HG03460 (cell line): Measurements from ENCODE around the gene NEU2.

Experiments used
- ATAC-seq: cut with Tn5 transposase; IDR thresholded peaks from one replicate; pipeline ENCODE4 v1.9.1; 2021; ENCODE audit not compliant: unreplicated experiment

The NEU2 gene

DNA sequence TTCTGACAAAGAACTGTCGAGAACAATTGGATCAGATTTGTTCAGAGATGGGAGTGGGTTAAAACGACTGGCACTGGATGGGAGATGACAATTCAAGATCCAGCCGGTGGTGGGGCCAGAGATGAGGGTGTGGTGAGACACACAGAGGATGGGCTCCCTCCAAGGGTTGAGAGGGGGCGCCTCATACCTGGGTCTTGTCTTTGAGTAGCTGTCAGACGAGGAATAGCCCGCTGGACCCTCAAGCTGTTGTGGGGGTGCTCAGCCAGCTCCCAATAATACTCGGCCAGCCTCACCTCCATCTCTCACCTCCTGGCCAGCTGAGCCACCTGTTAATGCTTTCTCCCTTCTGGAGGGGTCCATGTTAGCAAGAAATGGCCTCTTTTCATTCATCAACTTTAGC is 41.6 kb downstream of the NEU2 start:
- no peak for ATAC-seq

DNA sequence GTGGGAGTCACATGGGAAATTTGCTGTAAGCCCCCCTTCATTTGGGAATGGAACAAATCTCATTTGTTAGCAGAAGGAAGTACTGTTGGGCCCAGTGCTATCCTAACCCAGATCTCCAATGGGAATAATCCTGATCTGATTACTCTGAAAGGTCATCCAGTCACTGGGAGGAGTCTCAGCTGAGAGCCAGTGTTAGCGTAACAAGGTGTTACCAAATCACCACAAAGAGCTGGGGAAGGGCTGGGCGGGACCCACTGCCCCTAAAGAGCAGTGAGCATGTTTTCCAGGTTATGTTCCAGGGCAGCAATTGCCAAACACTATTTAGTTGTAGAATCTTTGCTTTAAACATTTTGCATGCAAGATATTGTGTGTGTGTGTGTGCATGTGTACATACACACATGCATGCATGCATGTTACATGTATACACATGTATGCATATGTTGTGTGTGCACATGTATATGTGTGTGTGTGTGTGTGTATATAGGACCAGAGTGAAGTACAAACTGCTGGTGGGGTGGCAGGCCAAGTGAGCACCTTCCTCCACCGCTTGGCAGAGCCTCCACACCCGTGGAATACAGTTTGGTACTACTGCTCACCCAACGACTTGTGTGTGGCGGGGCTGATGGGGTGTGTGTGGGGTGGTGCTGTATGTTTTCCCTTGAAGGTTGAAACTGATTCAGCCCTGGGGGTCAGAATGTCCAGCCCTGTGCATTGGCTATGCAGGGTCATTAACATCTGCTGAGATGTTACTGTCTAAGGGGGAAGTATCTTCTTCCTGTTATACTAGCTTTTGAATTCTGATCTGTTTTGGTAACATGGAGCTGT is 42.9 kb downstream of the NEU2 start:
- ATAC-seq = peak; percentile 24

DNA sequence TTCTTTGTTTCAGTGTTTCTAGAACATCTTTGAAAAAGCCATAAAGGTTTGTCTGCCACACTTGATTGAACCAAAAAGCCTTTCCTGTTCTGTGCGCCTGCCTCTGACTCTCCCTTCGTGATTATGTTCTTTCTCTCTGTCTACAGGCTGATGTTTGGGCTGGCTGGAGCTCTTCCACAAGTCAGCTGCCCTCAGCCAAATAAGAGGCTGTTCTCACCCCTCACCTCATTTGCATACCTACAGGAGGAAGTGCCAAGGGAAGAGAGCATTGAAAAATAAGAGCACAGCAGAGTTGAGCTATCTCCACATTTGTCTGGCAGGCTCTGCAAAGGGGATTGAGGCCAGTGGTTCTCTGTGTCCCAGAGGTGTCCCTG is 43.5 kb downstream of the NEU2 start:
- peak; percentile 60 for ATAC-seq

DNA sequence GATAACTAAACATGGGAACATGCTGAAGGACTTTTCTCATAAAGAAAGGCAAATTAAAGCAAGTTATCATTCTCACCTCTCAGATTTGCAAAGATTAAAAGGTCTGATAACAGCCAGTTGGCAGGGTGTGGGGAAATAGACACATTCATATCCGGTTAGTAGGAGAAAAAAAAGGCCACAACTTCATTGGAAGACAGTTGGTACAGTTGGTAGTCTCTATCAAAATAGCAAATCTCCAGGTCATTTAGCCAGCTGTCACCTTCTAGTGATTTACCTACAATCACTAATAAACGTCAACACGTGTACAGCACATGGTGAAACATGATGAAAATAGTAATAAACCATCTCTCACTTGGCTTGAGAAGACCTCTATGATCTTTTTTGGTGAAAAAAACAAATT is 44.3 kb downstream of the NEU2 start:
- ATAC-seq = no peak

DNA sequence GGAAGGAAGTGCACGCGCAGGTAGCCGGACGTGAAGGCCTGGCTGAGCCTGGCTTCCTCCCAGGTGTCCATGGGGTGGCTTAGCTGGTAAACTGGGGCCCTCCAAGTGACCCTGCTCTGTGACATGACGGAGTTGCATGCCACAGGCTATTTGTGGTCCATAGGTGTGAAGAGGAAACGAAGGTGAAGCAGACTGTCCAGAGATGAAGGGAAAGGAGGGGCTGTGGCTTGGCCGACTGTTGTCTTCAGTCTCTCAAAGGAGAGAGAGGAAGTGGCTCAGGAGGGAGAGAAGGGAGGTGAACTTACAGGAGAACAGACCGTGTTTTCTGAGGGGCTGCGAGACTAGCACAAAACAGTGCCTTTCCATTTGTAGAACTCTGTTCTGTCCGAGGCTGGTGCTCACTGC is 47.0 kb downstream of the NEU2 start:
- peak; percentile 34 for ATAC-seq

DNA sequence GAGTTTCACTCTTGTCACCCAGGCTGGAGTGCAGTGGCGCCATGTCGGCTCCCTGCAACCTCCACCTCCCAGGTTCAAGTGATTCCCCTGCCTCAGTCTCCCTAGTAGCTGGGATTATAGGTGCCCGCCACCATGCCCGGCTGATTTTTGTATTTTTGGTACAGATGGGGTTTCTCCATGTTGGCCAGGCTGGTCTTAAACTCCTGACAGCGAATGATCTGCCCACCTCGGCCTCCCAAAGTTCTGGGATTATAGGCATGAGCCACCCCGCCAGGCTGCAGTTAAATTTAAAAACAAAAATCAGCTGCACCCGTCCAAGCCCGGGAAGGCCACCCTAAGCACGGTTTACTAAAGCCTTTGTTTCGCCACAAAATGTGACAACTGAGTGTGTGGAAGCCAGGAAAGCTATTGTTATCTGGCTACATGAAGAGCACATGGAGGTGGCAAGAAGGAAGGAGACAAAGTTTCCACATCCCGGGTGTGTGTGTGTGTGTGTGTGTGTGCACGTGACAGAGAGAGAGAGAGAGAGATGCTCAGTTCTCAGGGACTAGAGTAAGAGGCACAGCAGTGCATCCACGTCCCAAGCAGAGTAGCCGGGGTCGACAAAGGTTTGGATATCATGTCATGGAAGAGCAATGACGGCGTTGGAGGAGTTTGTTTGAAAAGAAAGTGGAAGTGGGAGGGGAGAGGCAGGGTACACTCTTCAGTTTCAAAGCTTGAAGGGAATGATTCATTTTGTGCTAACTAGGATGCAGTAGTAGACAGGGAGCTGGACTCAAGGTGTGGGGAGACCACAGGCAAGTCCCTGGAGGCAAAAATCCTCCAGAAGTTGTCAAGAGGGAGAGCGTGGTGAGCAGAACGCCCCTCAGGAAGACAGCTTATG is 47.7 kb downstream of the NEU2 start:
- no peak for ATAC-seq

DNA sequence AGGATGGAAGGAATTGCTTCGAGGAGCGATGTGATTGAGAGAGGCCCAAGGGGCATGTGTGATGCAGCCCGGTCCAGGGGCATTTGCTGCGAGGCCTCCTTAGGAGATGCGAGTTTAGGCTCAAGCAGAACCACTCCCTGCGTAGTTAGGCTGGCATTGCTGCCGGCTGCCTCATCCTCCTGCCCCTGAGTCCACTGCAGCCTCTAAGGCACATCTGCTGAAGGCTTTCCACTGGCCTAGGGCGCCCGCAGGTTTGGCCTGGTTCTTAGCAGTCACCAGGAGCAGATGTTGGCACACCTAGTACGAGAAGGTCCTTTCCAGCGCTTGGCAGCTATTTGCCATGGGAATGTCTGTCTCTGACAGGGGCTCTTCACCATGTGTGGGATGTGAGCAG is 48.4 kb downstream of the NEU2 start:
- ATAC-seq = no peak

DNA sequence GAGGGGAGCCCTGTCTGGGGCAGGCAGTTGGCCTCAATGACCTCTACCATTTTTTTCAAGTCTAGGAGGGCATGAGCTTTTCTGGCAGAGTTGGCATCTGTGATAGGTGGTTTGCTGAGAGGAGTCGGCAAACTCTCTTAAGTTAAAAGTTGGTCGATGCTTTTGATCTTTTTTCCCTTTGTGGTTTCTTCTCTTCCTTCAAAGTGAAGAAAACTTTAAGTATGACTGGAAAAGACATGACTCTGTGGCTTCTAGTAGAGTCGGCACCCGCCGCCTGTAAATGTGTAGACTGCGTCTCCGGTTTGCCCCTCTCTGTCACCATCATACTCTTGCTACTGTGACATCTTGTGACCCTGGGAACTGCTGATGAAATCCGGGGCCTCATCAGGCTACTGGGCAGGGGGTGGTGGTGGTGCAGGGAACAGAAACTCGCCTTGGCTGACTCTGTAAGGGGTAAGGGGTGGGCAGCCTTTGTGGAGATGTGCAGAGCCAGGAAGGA is 48.8 kb downstream of the NEU2 start:
- ATAC-seq = no peak

DNA sequence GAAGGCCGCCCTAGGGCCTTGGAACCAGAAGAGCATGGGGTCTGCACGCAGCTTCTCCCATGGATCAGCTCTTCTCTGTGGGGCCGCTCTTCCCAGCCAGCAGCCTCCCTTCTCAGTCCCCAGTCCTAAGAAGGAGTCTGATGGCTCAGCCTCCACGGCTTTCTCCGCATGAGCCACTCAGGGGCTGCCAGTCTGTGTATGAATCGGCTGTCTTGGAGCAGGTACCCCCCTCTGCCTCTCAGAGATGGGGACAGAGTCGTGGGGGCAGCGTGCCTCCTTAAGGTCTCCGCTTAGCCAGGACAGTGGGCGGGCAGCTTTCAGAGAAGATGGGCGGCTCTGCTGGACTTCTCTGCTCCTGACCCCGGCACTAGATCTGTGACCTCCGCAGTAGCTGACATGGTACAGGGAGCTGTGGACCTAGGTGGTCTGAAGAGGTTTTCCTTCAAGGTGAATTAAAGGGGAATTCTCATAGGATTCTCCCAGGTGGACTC is 49.3 kb downstream of the NEU2 start:
- no peak for ATAC-seq

DNA sequence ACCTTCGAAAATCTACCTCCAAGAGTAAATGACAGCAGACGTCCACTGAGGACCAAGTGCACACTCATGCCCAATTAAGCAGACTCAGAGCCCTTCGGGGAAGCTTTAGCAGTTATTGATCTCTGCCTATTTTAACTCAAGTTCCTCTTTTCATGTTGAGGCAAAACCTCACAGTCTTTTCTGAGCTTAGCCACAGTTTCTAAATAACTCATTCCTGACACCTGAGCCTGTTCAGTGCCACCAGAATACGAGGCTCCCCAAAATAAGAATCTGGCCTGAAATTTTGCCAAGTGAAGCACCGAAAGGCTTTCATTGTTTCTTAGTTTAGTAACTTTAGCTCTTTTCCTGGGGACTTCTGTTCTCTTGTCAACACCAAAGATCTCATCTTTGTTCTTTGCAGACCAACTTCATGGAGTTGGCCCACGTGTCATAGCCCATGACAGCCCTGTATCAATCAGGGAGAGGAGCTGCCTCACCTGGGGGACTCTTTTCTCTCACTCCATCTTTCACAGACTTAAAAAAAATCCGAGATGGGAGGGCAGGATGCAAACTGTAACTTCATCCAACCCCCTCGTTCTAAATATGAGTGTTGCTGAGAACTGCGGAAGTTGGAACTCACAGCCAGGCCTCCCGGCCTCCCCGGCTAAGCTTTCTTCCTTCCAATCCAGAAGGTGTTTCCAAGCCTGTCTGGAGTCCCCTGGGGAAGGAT is 49.9 kb downstream of the NEU2 start:
- peak; percentile 42 for ATAC-seq

DNA sequence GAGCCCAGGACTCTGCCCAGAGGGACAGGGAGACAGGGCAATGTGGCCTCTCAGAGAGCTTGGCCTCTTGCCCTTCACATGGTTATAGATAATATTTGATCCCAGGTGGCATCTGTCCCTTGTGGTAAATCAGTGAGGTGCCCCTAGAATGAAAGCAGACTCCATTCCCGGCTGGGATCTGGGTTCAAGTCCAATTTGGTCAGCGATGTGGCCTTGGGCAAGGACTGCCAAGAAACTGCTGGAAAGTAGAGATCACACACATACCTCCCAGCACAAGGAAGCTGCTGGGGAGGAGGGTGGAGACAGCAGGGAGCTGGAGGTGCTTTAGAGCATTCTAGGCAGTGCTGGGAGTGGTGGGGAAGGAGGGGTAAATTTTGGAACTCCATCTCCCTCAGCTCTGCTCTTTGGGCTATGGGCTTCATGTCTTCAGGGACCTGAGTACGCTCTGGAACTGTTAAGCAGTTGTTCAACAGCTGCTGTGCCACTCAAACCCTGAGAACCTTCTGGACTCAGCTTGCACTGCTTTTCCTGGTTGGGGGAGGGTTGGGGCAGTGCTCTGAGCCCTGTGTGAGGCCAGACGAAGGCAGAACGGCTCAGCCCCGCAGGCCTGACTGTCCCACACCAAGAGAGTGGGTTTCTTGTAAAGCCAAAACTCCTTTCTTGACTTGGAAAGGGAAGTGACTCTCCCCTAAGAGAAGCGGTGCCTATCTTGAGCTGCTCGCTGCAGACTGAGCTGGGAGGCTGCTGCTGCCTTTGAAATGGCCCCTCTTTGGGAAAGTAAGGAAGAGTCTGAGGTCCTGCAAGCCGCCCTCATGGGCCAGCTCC is 50.7 kb downstream of the NEU2 start:
- ATAC-seq = no peak

DNA sequence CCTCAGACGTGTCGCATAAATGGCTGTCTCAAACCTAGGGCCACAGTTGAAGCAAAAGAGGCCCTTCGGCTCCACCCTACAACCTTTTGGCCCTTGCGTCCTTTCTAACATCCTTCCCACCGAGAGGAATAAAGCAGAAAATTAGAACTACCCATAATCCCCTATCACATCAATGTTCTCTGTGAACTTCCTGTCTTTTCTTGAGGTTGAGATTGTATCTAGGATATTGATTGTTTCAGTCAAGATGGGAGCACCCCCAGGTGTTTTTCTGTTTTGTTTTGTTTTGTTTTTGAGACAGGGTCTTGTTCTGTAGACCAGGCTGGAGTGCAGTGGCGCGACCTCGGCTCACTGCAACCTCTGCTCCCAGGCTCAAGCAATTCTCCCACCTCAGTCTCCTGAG is 51.3 kb downstream of the NEU2 start:
- no peak for ATAC-seq

DNA sequence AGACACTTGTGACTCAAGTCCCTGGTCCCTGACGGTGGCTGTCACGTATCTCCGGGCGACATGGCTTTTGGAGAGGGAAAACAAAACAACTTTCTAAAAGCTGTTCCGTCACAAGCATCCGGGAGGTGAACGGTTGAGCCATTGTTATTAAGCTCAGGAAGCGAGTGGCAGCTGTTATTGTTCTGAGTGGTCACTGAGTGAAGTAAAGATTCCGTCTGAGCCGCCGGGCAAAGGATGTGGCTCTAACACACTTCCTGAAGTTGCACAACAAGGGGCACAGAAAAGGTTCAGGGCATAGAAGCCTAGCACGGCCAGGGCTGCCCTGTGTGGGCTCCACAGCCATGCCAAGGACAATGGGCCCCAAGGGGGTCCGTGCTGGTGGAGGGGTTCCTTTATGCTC is 52.0 kb downstream of the NEU2 start:
- peak; percentile 29 for ATAC-seq
